Upper lobe of left lung (tissue), 6 donors: ENCODE data around the gene ADGRL3. TPM values are rescaled to one million over a fixed set of nuclear protein-coding genes. Genes with fewer than 3 reads are reported as not detected.

ENCODE experiments used
- ATAC-seq, 2 donors: fragments of 200-7000 bp; cut with Tn5 transposase; one replicate each; pipeline ENCODE4 v1.9.1; 2022; ENCODE audit warnings: mild to moderate bottlenecking in 2 of 2, moderate library complexity in 2 of 2; ENCODE audit not compliant: low FRiP score in 2 of 2
- DNase-seq, 2 donors: peaks; one replicate each; pipeline ENCODE4 v3.0.0-alpha.2; 2019 to 2020
- H3K27ac ChIP-seq, 4 donors: fragments of 200-600 bp; sonication (generic); one replicate each; pipeline ENCODE4 v1.5.1; 2016 to 2019
- H3K27me3 ChIP-seq, 4 donors: fragments of 200-600 bp; sonication (generic); one replicate each; pipeline ENCODE4 v1.5.1; 2017 to 2019
- H3K36me3 ChIP-seq, 4 donors: fragments of 200-600 bp; sonication (generic); one replicate each; pipeline ENCODE4 v1.5.1; 2016 to 2019
- H3K4me1 ChIP-seq, 4 donors: fragments of 200-600 bp; sonication (generic); one replicate each; pipeline ENCODE4 v1.5.1; 2018 to 2019
- H3K4me3 ChIP-seq, 4 donors: fragments of 200-600 bp; sonication (generic); one replicate each; pipeline ENCODE4 v1.5.1; 2017 to 2019; ENCODE audit warnings: mild to moderate bottlenecking in 2 of 4, moderate library complexity in 1 of 4
- H3K9me3 ChIP-seq, 4 donors: fragments of 200-600 bp; sonication (generic); one replicate each; pipeline ENCODE4 v1.5.1; 2018 to 2019
- EP300 ChIP-seq, 4 donors: sonication (generic); formaldehyde crosslinking; IDR thresholded peaks; one replicate each; pipeline ENCODE4 v1.5.1; 2017; ENCODE audit warnings: antibody characterized with exemption in 4 of 4, control low read depth in 2 of 4
- POLR2A ChIP-seq, 4 donors: fragments of 450-650 bp; IDR thresholded peaks; one replicate each; pipeline ENCODE4 v1.5.1; 2016 to 2017; ENCODE audit warnings: antibody characterized with exemption in 4 of 4, mild to moderate bottlenecking in 2 of 4
- POLR2AphosphoS5 ChIP-seq, 2 donors: sonication (generic); formaldehyde crosslinking; IDR thresholded peaks; one replicate each; pipeline ENCODE4 v1.5.1; 2017; ENCODE audit warnings: antibody characterized with exemption in 2 of 2
- WGBS, 2 donors: methylation state at CpG; one replicate each; pipeline ENCODE4 v1.1.5; 2017 to 2018; 5-methylcytosine and 5-hydroxymethylcytosine counted together
- total RNA-seq, 6 donors: library from RNA; depleted of rRNA in 4 of 6; stranded (reverse); fragments of >200 nt in 4 of 6; gene quantifications; one replicate each; pipeline versions ENCODE4 v1.1.0 to v1.2.1, GENCODE V29; 2016 to 2021
- TF ChIP-seq, protein P1 (sequence below), 6 experiments: fragments of 450-650 bp in 4 of 6; fragments of 200-600 bp in 2 of 6; sonication (generic) in 2 of 6; IDR thresholded peaks; one replicate each; pipeline ENCODE4 v1.5.1; 2016 to 2019; ENCODE audit warnings: antibody characterized with exemption in 6 of 6
- donor health status: DM: no; HTN: no; CAD: no; lungs with moderate emphysema.
- donor health status: DM: no; HTN: yes; CAD: no; lungs with severe emphysema.

Gene ADGRL3
- total RNA-seq, 6 donors from 2014 or later = 1.0 to 8.5 (median 2.9) TPM

DNA sequence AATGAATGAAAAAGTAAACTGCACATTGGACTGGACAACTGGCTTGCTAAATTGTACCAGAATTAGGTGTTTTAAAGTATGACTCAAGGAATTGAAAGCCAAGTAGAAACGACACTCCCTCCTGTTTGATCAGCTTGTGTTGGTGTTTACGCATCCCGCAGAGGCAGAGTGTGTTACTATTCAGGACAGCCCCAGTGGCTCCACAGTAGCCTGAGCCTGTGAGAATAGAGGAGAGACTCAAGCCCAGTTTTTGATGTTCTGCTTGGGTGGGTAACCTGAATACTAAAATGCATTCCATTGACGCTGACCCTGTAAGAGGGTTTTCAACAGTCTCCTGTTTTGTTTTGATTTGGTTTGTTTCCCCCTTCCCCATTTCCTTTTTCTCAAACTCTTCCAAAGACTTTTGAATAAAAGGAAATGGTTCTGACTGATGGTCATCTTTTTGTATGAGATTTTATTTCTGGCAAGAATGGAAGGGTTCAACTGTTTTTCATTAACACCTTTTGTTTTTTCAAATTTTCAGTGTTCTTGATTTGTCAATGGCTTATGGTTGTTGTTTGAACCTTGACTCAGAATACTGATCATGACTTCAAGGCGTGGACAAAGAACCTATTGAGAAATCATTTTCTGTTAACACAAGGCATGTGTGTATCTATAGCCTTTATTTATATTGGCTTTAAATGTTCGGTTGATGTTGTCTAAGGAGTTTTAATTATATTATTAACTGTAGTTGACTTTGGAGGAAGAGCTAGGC is 10.2 kb downstream of the ADGRL3 start:
- H3K27ac ChIP-seq = no peak overlapping the region
- WGBS, 2 donors = 70 to 82% methylated on average over 6 of the region's 6 CpGs

DNA sequence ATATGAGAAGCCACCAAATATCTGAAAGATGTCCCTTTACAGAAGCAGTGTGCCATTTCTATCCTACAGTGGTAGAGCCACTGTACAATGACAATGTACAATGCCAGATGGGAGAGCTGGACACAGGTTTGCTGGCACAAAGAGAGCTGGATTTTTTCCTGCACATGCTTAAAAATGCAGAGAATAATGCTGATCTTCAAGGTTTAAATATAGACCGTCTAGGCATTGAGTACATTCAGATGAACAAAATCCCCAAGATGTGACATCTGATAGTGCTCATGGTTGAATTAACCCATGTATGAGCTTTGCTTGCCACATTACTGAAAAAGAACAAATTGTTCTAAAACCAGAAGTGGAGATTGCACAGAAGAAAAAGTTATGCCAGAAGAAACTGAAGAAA is 11.7 kb downstream of the ADGRL3 start:
- Histone ChIP-seq H3K4me1 (no peaks in the 10 kb centered on the region), H3K27ac (no peak overlapping the region), H3K4me3 (no peak overlapping the region), H3K36me3 (no peaks in the 10 kb centered on the region), H3K27me3 (no peaks in the 10 kb centered on the region), H3K9me3 (peaks cover 0 to 3% (median 0%) of the 10 kb centered on the region in 4 donors)
- no peak for TF ChIP-seq POLR2A (IDR thresholded peaks at IDR 0.05)
- no peak for DNase-seq
- ATAC-seq = no peak
- 61 to 80% methylated on average over 1 of the region's 1 CpG for WGBS, 2 donors

More for the DNA sequence above, 10.2 kb downstream of the ADGRL3 start:
- Histone ChIP-seq H3K27me3 (no peaks in the 10 kb centered on the region), H3K4me3 (no peak overlapping the region), H3K36me3 (no peaks in the 10 kb centered on the region), H3K4me1 (no peaks in the 10 kb centered on the region), H3K9me3 (peaks cover 0 to 3% (median 0%) of the 10 kb centered on the region in 4 donors)
- ATAC-seq (no peak), DNase-seq (no peak)
- TF ChIP-seq POLR2AphosphoS5 (IDR thresholded peaks at IDR 0.05) (no peak), EP300 (IDR thresholded peaks at IDR 0.05) (no peak), POLR2A (IDR thresholded peaks at IDR 0.05) (no peak)
- TF ChIP-seq, protein P1, sequence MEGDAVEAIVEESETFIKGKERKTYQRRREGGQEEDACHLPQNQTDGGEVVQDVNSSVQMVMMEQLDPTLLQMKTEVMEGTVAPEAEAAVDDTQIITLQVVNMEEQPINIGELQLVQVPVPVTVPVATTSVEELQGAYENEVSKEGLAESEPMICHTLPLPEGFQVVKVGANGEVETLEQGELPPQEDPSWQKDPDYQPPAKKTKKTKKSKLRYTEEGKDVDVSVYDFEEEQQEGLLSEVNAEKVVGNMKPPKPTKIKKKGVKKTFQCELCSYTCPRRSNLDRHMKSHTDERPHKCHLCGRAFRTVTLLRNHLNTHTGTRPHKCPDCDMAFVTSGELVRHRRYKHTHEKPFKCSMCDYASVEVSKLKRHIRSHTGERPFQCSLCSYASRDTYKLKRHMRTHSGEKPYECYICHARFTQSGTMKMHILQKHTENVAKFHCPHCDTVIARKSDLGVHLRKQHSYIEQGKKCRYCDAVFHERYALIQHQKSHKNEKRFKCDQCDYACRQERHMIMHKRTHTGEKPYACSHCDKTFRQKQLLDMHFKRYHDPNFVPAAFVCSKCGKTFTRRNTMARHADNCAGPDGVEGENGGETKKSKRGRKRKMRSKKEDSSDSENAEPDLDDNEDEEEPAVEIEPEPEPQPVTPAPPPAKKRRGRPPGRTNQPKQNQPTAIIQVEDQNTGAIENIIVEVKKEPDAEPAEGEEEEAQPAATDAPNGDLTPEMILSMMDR (IDR thresholded peaks at IDR 0.05) = no peak

DNA sequence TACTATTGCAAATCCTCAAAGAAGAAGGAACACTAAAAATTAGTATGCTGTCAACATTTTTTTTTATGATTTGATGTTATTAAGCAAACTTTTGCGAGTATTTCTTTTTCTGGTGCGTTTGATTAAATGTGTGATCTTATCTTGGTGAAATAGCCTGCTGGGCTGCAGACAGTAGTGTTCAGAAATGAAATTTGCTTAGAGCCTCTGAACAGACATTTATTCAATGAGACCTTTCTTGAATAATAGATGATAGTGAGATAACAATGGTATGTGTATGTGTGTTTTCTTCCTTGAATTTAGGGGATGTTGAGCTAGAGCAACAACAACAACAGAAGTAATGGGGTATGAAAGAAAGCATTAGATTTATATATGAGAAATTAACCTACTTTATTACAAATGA is 12.7 kb downstream of the ADGRL3 start:
- Histone ChIP-seq H3K27me3 (no peaks in the 10 kb centered on the region), H3K4me1 (no peaks in the 10 kb centered on the region), H3K36me3 (no peaks in the 10 kb centered on the region), H3K9me3 (peaks cover 0 to 2% (median 0%) of the 10 kb centered on the region in 4 donors), H3K27ac (no peak overlapping the region), H3K4me3 (no peak overlapping the region)
- 71 to 76% methylated on average over 2 of the region's 2 CpGs for whole genome bisulfite sequencing, 2 donors
- DNase-seq (no peak), ATAC-seq (no peak)
- TF ChIP-seq POLR2A (IDR thresholded peaks at IDR 0.05) (no peak), POLR2AphosphoS5 (IDR thresholded peaks at IDR 0.05) (no peak), EP300 (IDR thresholded peaks at IDR 0.05) (no peak)
- TF ChIP-seq, protein P1 (IDR thresholded peaks at IDR 0.05) = no peak

- H3K4me3 ChIP-seq = no peak overlapping the region
- ATAC-seq (no peak), DNase-seq (no peak)
- TF ChIP-seq POLR2AphosphoS5 (IDR thresholded peaks at IDR 0.05) (no peak), POLR2A (IDR thresholded peaks at IDR 0.05) (no peak), EP300 (IDR thresholded peaks at IDR 0.05) (no peak)
- TF ChIP-seq, protein P1 (IDR thresholded peaks at IDR 0.05) = no peak
- no peaks in the 10 kb centered on the region for H3K36me3 ChIP-seq
- H3K27ac ChIP-seq = no peak overlapping the region
- H3K9me3 ChIP-seq = no peaks in the 10 kb centered on the region
- H3K4me1 ChIP-seq = no peaks in the 10 kb centered on the region
- WGBS, 2 donors = 69 to 92% methylated on average over 5 of the region's 5 CpGs
- H3K27me3 ChIP-seq = no peaks in the 10 kb centered on the region
Observed at GRCh38 chr4:61214680-61215079, 14.6 kb downstream of the ADGRL3 start.

GRCh38 chr4:61217222-61217621 is 17.1 kb downstream of the ADGRL3 start:
- no peak for DNase-seq
- TF ChIP-seq EP300 (IDR thresholded peaks at IDR 0.05) (no peak), POLR2A (IDR thresholded peaks at IDR 0.05) (no peak), POLR2AphosphoS5 (IDR thresholded peaks at IDR 0.05) (no peak)
- TF ChIP-seq, protein P1 (IDR thresholded peaks at IDR 0.05) = no peak
- Histone ChIP-seq H3K4me3 (no peak overlapping the region), H3K27ac (no peak overlapping the region), H3K4me1 (no peaks in the 10 kb centered on the region), H3K27me3 (no peaks in the 10 kb centered on the region), H3K36me3 (no peaks in the 10 kb centered on the region), H3K9me3 (no peaks in the 10 kb centered on the region)
- 89 to 95% methylated on average over 1 of the region's 1 CpG for WGBS, 2 donors
- no peak for ATAC-seq
